Stomach smooth muscle (tissue), 2 donors: Measurements from ENCODE around the gene PTPRN2.

Source experiments
- H3K27ac ChIP-seq: one replicate; pipeline ENCODE4 v1.7.0; 2013; ENCODE audit warnings: mild to moderate bottlenecking, low read length, inconsistent platforms
- H3K27me3 ChIP-seq, 2 donors: one replicate each; pipeline ENCODE4 v1.7.0; 2013; ENCODE audit warnings: low read length in 2 of 2; ENCODE audit not compliant: insufficient read depth in 2 of 2, control insufficient read depth in 1 of 2
- H3K36me3 ChIP-seq, 2 donors: one replicate each; pipeline ENCODE4 v1.7.0; 2013; ENCODE audit warnings: low read length in 2 of 2; ENCODE audit not compliant: control insufficient read depth in 2 of 2, insufficient read depth in 2 of 2
- H3K4me1 ChIP-seq: one replicate; pipeline ENCODE4 v1.7.0; 2013; ENCODE audit warnings: low read length; ENCODE audit not compliant: control insufficient read depth, insufficient read depth
- H3K4me3 ChIP-seq, 2 donors: one replicate each; pipeline ENCODE4 v1.7.0; 2013; ENCODE audit warnings: low read length in 2 of 2
- H3K9ac ChIP-seq, 2 donors: one replicate each; pipeline ENCODE4 v1.7.0; 2013; ENCODE audit warnings: low read length in 2 of 2, mild to moderate bottlenecking in 1 of 2
- H3K9me3 ChIP-seq, 2 donors: one replicate each; pipeline ENCODE4 v1.7.0; 2013; ENCODE audit warnings: low read length in 2 of 2; ENCODE audit not compliant: control insufficient read depth in 2 of 2
- donor health status: healthy.
- donor health status: Pancreatic carcinoma.

PTPRN2 gene

GRCh38 chr7:158126661-158127060, 461.0 kb downstream of the PTPRN2 start:
- peaks cover 2% of the 10 kb centered on the region for H3K4me1 ChIP-seq
- no peak overlapping the region for H3K27ac ChIP-seq
- no peaks in the 10 kb centered on the region for H3K36me3 ChIP-seq
- H3K9me3 ChIP-seq, result no peaks in the 10 kb centered on the region
- peak overlapping the region; percentile 45 to 47 for H3K4me3 ChIP-seq
- H3K9ac ChIP-seq, result no peak overlapping the region
- peaks cover 0 to 3% of the 10 kb centered on the region in 2 donors for H3K27me3 ChIP-seq

- H3K36me3 ChIP-seq, result no peaks in the 10 kb centered on the region
- H3K27me3 ChIP-seq, result peaks cover 0 to 3% of the 10 kb centered on the region in 2 donors
- H3K9me3 ChIP-seq, result no peaks in the 10 kb centered on the region
- peak overlapping the region in 1 of 2 donors; percentile 47 for H3K4me3 ChIP-seq
- no peak overlapping the region for H3K9ac ChIP-seq
- H3K27ac ChIP-seq, result no peak overlapping the region
- H3K4me1 ChIP-seq, result peaks cover 2% of the 10 kb centered on the region
Observed at GRCh38 chr7:158125721-158126120, 461.9 kb downstream of the PTPRN2 start.

DNA sequence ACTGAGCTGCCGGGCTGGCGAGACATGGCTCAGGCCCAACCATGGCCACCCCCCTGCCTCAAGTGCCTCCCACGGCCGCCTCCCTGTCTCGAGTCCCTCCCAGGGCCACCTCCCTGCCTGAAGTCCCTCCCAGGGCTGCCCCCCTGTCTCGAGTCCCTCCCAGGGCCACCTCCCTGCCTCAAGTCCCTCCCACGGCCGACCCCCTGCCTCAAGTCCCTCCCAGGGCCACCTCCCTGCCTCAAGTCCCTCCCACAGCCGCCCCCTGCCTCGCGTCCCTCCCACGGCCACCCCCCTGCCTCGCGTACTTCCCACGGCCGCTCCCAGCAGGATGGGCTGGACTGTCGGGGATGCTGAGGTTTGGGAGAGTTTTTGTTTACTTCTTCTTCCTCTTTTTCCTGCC, 462.5 kb downstream of the PTPRN2 start:
- no peak overlapping the region for H3K4me3 ChIP-seq
- no peaks in the 10 kb centered on the region for H3K36me3 ChIP-seq

DNA sequence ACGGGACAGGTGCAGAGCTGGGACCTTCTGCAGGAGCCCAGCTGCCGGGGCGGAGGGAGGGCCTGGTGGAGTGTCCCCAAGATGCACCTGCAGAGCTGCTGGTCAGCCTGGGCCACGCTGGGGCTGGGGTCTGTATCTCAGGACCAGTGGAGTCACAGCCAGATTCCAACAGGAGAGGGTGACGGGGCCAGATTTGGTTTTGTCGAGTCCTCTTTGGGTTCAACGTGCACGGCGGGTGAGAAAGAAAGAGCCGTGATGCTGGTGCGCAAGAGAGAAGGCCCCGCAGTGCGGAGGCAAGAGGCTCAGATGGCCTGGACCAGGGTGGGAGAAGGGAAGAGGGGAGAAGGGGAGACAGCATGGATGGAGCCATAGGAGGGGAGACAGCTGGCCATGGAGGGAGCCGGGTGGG, 462.9 kb downstream of the PTPRN2 start:
- Histone ChIP-seq H3K27me3 (peaks cover 0 to 3% of the 10 kb centered on the region in 2 donors), H3K4me1 (peaks cover 2% of the 10 kb centered on the region), H3K4me3 (no peak overlapping the region), H3K36me3 (no peaks in the 10 kb centered on the region), H3K9me3 (peaks cover 2 to 3% of the 10 kb centered on the region in 2 donors), H3K27ac (no peak overlapping the region), H3K9ac (no peak overlapping the region)

More for the DNA sequence above, 462.5 kb downstream of the PTPRN2 start:
- H3K27ac ChIP-seq, result no peak overlapping the region
- H3K9me3 ChIP-seq, result no peaks in the 10 kb centered on the region
- H3K27me3 ChIP-seq, result peaks cover 0 to 3% of the 10 kb centered on the region in 2 donors
- no peak overlapping the region for H3K9ac ChIP-seq
- H3K4me1 ChIP-seq, result peaks cover 2% of the 10 kb centered on the region

- no peaks in the 10 kb centered on the region for H3K36me3 ChIP-seq
- H3K9me3 ChIP-seq, result peaks cover 3 to 4% of the 10 kb centered on the region in 2 donors
- no peak overlapping the region for H3K4me3 ChIP-seq
- no peak overlapping the region for H3K9ac ChIP-seq
- H3K4me1 ChIP-seq, result peaks cover 2% of the 10 kb centered on the region
- H3K27ac ChIP-seq, result no peak overlapping the region
- H3K27me3 ChIP-seq, result no peaks in the 10 kb centered on the region
Observed at GRCh38 chr7:158123753-158124152, 463.9 kb downstream of the PTPRN2 start.

GRCh38 chr7:158123214-158123613, 464.4 kb downstream of the PTPRN2 start:
- peaks cover 3 to 9% of the 10 kb centered on the region in 2 donors for H3K9me3 ChIP-seq
- no peak overlapping the region for H3K27ac ChIP-seq
- no peak overlapping the region for H3K4me3 ChIP-seq
- H3K36me3 ChIP-seq, result no peaks in the 10 kb centered on the region
- H3K4me1 ChIP-seq, result peaks cover 2% of the 10 kb centered on the region
- H3K9ac ChIP-seq, result no peak overlapping the region
- H3K27me3 ChIP-seq, result no peaks in the 10 kb centered on the region

GRCh38 chr7:158121441-158122045, 466.1 kb downstream of the PTPRN2 start:
- Histone ChIP-seq H3K27me3 (no peaks in the 10 kb centered on the region), H3K36me3 (no peaks in the 10 kb centered on the region), H3K9me3 (peaks cover 4 to 10% of the 10 kb centered on the region in 2 donors), H3K4me1 (no peaks in the 10 kb centered on the region), H3K9ac (no peak overlapping the region), H3K27ac (no peak overlapping the region), H3K4me3 (no peak overlapping the region)

- no peak overlapping the region for H3K27ac ChIP-seq
- no peaks in the 10 kb centered on the region for H3K4me1 ChIP-seq
- no peak overlapping the region for H3K4me3 ChIP-seq
- H3K27me3 ChIP-seq, result no peaks in the 10 kb centered on the region
- no peaks in the 10 kb centered on the region for H3K36me3 ChIP-seq
- peaks cover 5 to 13% of the 10 kb centered on the region in 2 donors for H3K9me3 ChIP-seq
- no peak overlapping the region for H3K9ac ChIP-seq
Observed at GRCh38 chr7:158120716-158121115, 466.9 kb downstream of the PTPRN2 start.

GRCh38 chr7:158120316-158120715, 467.3 kb downstream of the PTPRN2 start:
- Histone ChIP-seq H3K4me1 (no peaks in the 10 kb centered on the region), H3K4me3 (no peak overlapping the region), H3K9ac (no peak overlapping the region), H3K27me3 (no peaks in the 10 kb centered on the region), H3K9me3 (peaks cover 5 to 13% of the 10 kb centered on the region in 2 donors), H3K36me3 (no peaks in the 10 kb centered on the region), H3K27ac (no peak overlapping the region)

GRCh38 chr7:158117341-158118222, 470.0 kb downstream of the PTPRN2 start:
- Histone ChIP-seq H3K27ac (no peak overlapping the region), H3K9ac (no peak overlapping the region), H3K4me1 (no peaks in the 10 kb centered on the region), H3K9me3 (peaks cover 5 to 26% of the 10 kb centered on the region in 2 donors), H3K27me3 (no peaks in the 10 kb centered on the region), H3K36me3 (no peaks in the 10 kb centered on the region), H3K4me3 (no peak overlapping the region)

DNA sequence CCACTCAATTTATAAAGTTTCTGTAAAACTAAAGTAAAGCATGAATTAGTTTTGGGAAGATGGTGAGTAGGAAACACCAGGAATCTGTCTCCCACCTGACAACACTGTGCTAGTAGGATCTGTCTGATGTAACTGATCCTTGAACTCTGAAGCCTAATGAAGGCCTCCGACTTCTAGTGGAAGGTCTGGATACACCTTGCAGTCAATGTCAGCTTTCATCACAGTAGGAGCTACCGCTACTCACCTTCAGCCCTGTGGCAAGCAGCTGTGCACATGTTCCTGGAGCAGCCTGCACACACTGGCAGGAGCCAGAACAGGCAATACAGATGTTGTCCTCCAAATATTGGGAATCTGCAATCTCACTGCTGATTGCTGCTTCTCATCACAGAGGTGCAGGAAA, 471.4 kb downstream of the PTPRN2 start:
- H3K27me3 ChIP-seq, result no peaks in the 10 kb centered on the region
- H3K36me3 ChIP-seq, result no peaks in the 10 kb centered on the region
- H3K4me1 ChIP-seq, result no peaks in the 10 kb centered on the region
- no peak overlapping the region for H3K27ac ChIP-seq
- H3K9me3 ChIP-seq, result peaks cover 5 to 26% of the 10 kb centered on the region in 2 donors
- no peak overlapping the region for H3K9ac ChIP-seq
- H3K4me3 ChIP-seq, result no peak overlapping the region
